NCI-H1436 (cell line): ENCODE measurements around the gene NEUROG2.

Experiments
- DNase-seq: peaks from one replicate; lab custom pipeline; 2025; lab: John Stamatoyannopoulos, UW

Gene NEUROG2

GRCh38 chr4:112521123-112522023 lies 5.4 kb upstream of the NEUROG2 start:
- no peak for DNase-seq

- no peak for DNase-seq
Measured at GRCh38 chr4:112520598-112521122, 4.7 kb upstream of the NEUROG2 start.

GRCh38 chr4:112519689-112520597 lies 4.0 kb upstream of the NEUROG2 start:
- no peak for DNase-seq

- DNase-seq, result no peak
Measured at GRCh38 chr4:112518675-112519074, 2.7 kb upstream of the NEUROG2 start.

- no peak for DNase-seq
Measured at GRCh38 chr4:112517911-112518310, 1.9 kb upstream of the NEUROG2 start.

- no peak for DNase-seq
Measured at GRCh38 chr4:112517067-112517634, 1.2 kb upstream of the NEUROG2 start.

- DNase-seq, result no peak
Measured at GRCh38 chr4:112516471-112517066, 589 bp upstream of the NEUROG2 start.

GRCh38 chr4:112515198-112516065 lies 548 bp downstream of the NEUROG2 start:
- no peak for DNase-seq

GRCh38 chr4:112514647-112515197 lies 1.3 kb downstream of the NEUROG2 start:
- no peak for DNase-seq

GRCh38 chr4:112513971-112514646 lies 1.9 kb downstream of the NEUROG2 start:
- no peak for DNase-seq

- no peak for DNase-seq
Measured at GRCh38 chr4:112511803-112512118, 4.2 kb downstream of the NEUROG2 start.

- no peak for DNase-seq
Measured at GRCh38 chr4:112511093-112511802, 4.7 kb downstream of the NEUROG2 start.

- no peak for DNase-seq
Measured at GRCh38 chr4:112510291-112511092, 5.5 kb downstream of the NEUROG2 start.

- DNase-seq, result peak; percentile 19
Measured at GRCh38 chr4:112509243-112510141, 6.5 kb downstream of the NEUROG2 start.

GRCh38 chr4:112508356-112508755 lies 7.6 kb downstream of the NEUROG2 start:
- no peak for DNase-seq

- no peak for DNase-seq
Measured at GRCh38 chr4:112504807-112505206, 11.2 kb downstream of the NEUROG2 start.

- no peak for DNase-seq
Measured at GRCh38 chr4:112502871-112503270, 13.1 kb downstream of the NEUROG2 start.

GRCh38 chr4:112492321-112492720 lies 23.7 kb downstream of the NEUROG2 start:
- no peak for DNase-seq
